NCI-H774 (cell line): ENCODE measurements around the gene LYPLA2.

ENCODE experiments used
- DNase-seq: peaks from one replicate; lab custom pipeline; 2025; lab: John Stamatoyannopoulos, UW

Gene LYPLA2

DNA sequence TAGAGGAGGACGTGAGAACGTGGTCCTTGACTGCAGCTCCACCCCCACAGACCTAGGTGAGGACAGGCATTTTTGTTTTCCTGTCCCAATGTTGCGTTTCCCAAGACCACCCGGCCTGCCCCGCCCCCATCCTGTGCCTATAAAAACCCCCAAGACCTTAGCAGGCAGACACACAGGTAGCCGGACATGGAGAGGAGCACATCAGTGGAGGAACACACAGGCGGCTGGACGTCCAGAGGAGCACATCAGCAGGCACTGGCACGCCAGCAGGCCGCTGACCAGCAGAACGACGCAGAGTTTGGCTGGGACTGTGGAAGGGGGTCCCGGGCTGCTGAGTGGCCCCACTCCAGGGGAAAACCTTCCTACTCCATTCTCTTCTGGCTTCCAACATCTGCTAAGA lies 47.0 kb downstream of the LYPLA2 start:
- no peak for DNase-seq

DNA sequence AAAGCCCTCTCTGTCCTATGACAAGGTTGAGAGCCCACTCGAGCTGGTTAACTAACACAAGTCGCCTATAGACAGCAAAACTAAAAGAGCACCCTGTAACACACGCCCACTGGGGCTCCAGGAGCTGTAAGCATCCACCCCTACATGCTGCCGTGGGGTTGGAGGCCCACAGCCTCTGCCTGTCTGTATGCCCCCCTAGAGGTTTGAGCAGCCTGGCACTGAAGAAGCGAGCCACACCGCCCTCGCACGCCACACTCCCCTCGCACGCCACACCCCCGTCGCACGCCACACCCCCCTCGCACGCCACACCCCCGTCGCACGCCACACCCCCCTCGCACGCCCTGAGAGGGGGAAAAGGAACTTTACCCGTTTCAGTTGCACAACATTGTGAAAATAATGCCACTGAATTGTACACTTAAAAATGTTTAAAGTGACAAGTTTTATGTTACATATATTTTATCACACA lies 47.5 kb downstream of the LYPLA2 start:
- DNase-seq: no peak

DNA sequence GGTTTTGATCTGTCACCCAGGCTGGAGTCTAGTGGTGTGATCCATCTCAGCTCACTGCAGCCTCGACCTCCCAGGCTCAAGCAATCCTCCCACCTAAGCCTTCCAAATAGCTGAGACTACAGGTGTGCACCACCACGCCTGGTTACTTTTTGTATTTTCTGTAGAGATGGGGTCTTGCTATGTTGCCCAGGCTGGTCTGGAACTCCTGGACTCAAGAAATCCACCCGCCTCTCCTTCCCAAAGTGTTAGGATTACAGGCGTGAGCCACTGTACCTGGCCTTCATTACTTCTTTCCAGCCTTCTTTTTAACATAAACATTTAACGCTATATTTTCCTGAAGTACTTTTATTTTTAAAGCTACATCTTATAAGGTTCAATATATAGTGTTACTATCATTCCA lies 52.7 kb downstream of the LYPLA2 start:
- no peak for DNase-seq
